Measurements from ENCODE around the gene BRSK2. TPM values are rescaled to one million over a fixed set of nuclear protein-coding genes. Genes with fewer than 3 reads are reported as not detected.

Gene BRSK2
- total RNA-seq, 1 experiment from 2014 or later: 32.2 TPM

- POLR2A ChIA-PET: no interaction called here
- H3K27me3 ChIP-seq (ENCODE audit: control insufficient read depth, insufficient read depth, low read length): no peaks in the 10 kb centered on the region
- TF ChIP-seq REST (IDR thresholded peaks at IDR 0.05; ENCODE audit: insufficient read depth in 1 of 2, low read depth in 2 of 2, low read length in 1 of 2): no peak
- no peak for TF ChIP-seq SIN3A (IDR thresholded peaks at IDR 0.05; ENCODE audit: borderline replicate concordance, insufficient read depth, low read depth, low read length)
- TF ChIP-seq TCF7L2 (IDR thresholded peaks at IDR 0.05; ENCODE audit: low read depth, low read length): no peak
- TF ChIP-seq POLR2AphosphoS5 (IDR thresholded peaks at IDR 0.05; ENCODE audit: low read depth, low read length): no peak
- TF ChIP-seq CTCF (IDR thresholded peaks at IDR 0.05): no peak
- no peaks in the 10 kb centered on the region for H3K9me3 ChIP-seq (ENCODE audit: control insufficient read depth, insufficient read depth, low read depth, low read length)
- H3K36me3 ChIP-seq (ENCODE audit: control insufficient read depth, insufficient read depth, low read length): no peaks in the 10 kb centered on the region
- no TSS peak for BruUV-seq (replicated peaks)
- in situ Hi-C loops (cut with HindIII; ENCODE audit: low pct_unique_long_range_greater_than_20kb, low sequenced_read_pairs): no loop called here
- no peak for ATAC-seq
- no peak overlapping the region for H3K27ac ChIP-seq (ENCODE audit: low read length)
- CTCF ChIA-PET: no interaction called here
- intact Hi-C loops (cut with micrococcal nuclease; ENCODE audit: unreplicated experiment): no loop called here
- H3K4me3 ChIP-seq (ENCODE audit: low read depth in 2 of 2, low read length in 2 of 2): no peak overlapping the region
- H3K4me1 ChIP-seq (ENCODE audit: control insufficient read depth, insufficient read depth, low read length): peaks cover 19% of the 10 kb centered on the region
- no peak for DNase-seq (ENCODE audit: low read depth, low spot score)
These were observed 70.1 kb downstream of the BRSK2 start for GRCh38 chr11:1459764-1460395.

- DNase-seq (ENCODE audit: low read depth, low spot score) (no peak), ATAC-seq (no peak)
- no peaks in the 10 kb centered on the region for H3K36me3 ChIP-seq (ENCODE audit: control insufficient read depth, insufficient read depth, low read length)
- no peaks in the 10 kb centered on the region for H3K9me3 ChIP-seq (ENCODE audit: control insufficient read depth, insufficient read depth, low read depth, low read length)
- no peaks in the 10 kb centered on the region for H3K27me3 ChIP-seq (ENCODE audit: control insufficient read depth, insufficient read depth, low read length)
- intact Hi-C loops (cut with micrococcal nuclease; ENCODE audit: unreplicated experiment): no loop called here
- no peak overlapping the region for H3K4me3 ChIP-seq (ENCODE audit: low read depth in 2 of 2, low read length in 2 of 2)
- peaks cover 19% of the 10 kb centered on the region for H3K4me1 ChIP-seq (ENCODE audit: control insufficient read depth, insufficient read depth, low read length)
- POLR2A ChIA-PET: no interaction called here
- TF ChIP-seq REST (IDR thresholded peaks at IDR 0.05; ENCODE audit: insufficient read depth in 1 of 2, low read depth in 2 of 2, low read length in 1 of 2) (no peak), CTCF (IDR thresholded peaks at IDR 0.05) (no peak), POLR2AphosphoS5 (IDR thresholded peaks at IDR 0.05; ENCODE audit: low read depth, low read length) (no peak), SIN3A (IDR thresholded peaks at IDR 0.05; ENCODE audit: borderline replicate concordance, insufficient read depth, low read depth, low read length) (no peak), TCF7L2 (IDR thresholded peaks at IDR 0.05; ENCODE audit: low read depth, low read length) (no peak)
- in situ Hi-C loops (cut with HindIII; ENCODE audit: low pct_unique_long_range_greater_than_20kb, low sequenced_read_pairs): no loop called here
- CTCF ChIA-PET: no interaction called here
- no TSS peak for BruUV-seq (replicated peaks)
- H3K27ac ChIP-seq (ENCODE audit: low read length): no peak overlapping the region
These were observed 70.8 kb downstream of the BRSK2 start for GRCh38 chr11:1460396-1460985.
